Transverse colon (tissue), 4 donors: ENCODE results near the gene ADCY9. TPM values are rescaled to one million over a fixed set of nuclear protein-coding genes. Genes with fewer than 3 reads are reported as not detected.

Experiments used
- DNase-seq: peaks from one replicate; pipeline ENCODE4 v3.0.0-alpha.2; 2019
- H3K27ac ChIP-seq, 4 donors: fragments of 200-600 bp; sonication (generic); 2 replicates each; pipeline ENCODE4 v1.5.1; 2016 to 2018; ENCODE audit warnings: inconsistent platforms in 4 of 4
- H3K27me3 ChIP-seq: fragments of 200-600 bp; sonication (generic); 2 replicates; pipeline ENCODE4 v1.5.1; 2017; ENCODE audit warnings: inconsistent platforms
- H3K36me3 ChIP-seq, 4 donors: fragments of 200-600 bp; sonication (generic); 2 replicates each; pipeline ENCODE4 v1.5.1; 2017 to 2019; ENCODE audit warnings: inconsistent platforms in 4 of 4
- H3K4me1 ChIP-seq, 4 donors: fragments of 200-600 bp; sonication (generic); 2 replicates each; pipeline ENCODE4 v1.5.1; 2017 to 2020; ENCODE audit warnings: inconsistent platforms in 4 of 4
- H3K4me3 ChIP-seq, 4 donors: fragments of 200-600 bp; sonication (generic); 1 replicate in 1 of 4; 2 replicates in 3 of 4; pipeline versions ENCODE4 v1.5.1 to v1.6.1; 2017 to 2019; ENCODE audit warnings: inconsistent platforms in 4 of 4
- H3K9me3 ChIP-seq, 2 donors: fragments of 200-600 bp; sonication (generic); 2 replicates each; pipeline ENCODE4 v1.5.1; 2017 to 2019; ENCODE audit warnings: inconsistent platforms in 2 of 2
- CTCF ChIP-seq, 5 experiments: fragments of 200-600 bp in 3 of 5; fragments of 450-650 bp in 2 of 5; sonication (generic) in 3 of 5; IDR thresholded peaks; 1 replicate in 2 of 5; 2 replicates in 3 of 5; pipeline ENCODE4 v1.5.1; 2016 to 2017; ENCODE audit warnings: antibody characterized with exemption in 5 of 5, inconsistent platforms in 3 of 5, mild to moderate bottlenecking in 2 of 5, moderate library complexity in 1 of 5
- EP300 ChIP-seq: sonication (generic); formaldehyde crosslinking; IDR thresholded peaks from one replicate; pipeline ENCODE4 v1.6.1; 2017; ENCODE audit warnings: antibody characterized with exemption, low read depth
- POLR2A ChIP-seq: fragments of 450-650 bp; IDR thresholded peaks from one replicate; pipeline ENCODE4 v1.6.1; 2016; ENCODE audit warnings: antibody characterized with exemption, mild to moderate bottlenecking, moderate library complexity
- POLR2AphosphoS5 ChIP-seq, 3 donors: sonication (generic); formaldehyde crosslinking; IDR thresholded peaks; one replicate each; pipeline ENCODE4 v1.6.1; 2016; ENCODE audit warnings: antibody characterized with exemption in 3 of 3
- WGBS, 2 donors: methylation state at CpG; one replicate each; pipeline ENCODE4 v1.1.5; 2018; ENCODE audit warnings: low coverage in 1 of 2; 5-methylcytosine and 5-hydroxymethylcytosine counted together
- in situ Hi-C, 4 donors: fragments of 200-750 bp; cut with MboI; loops; one replicate each; pipeline versions ENCODE4 v1.15.0 to v1.15.1; 2017; ENCODE audit warnings: low sequenced_read_pairs in 3 of 4, low pct_ligation_motif_present in 1 of 4, low pct_unique_long_range_greater_than_20kb in 1 of 4
- intact Hi-C: fragments of 100-400 bp; cut with DNase I; formaldehyde crosslinking; loops from one replicate; pipeline ENCODE4 v1.15.1; 2023; ENCODE audit warnings: low total_unique reads
- small RNA-seq, 4 donors: library from RNA; depleted of rRNA; stranded (forward); fragments of <200 nt; gene quantifications; one replicate each; pipeline ENCODE3, GENCODE V24; 2016
- total RNA-seq, 4 donors: library from RNA; depleted of rRNA; stranded (reverse); fragments of >200 nt; gene quantifications; one replicate each; pipeline ENCODE4 v1.1.0, GENCODE V29; 2016

ADCY9 gene
- total RNA-seq, 4 donors from 2014 or later, result 33.7 to 46.0 (median 37.2) TPM

- intact Hi-C loops, result no loop called here
Measured at GRCh38 chr16:3915426-3916260, 200.6 kb downstream of the ADCY9 start.

GRCh38 chr16:3912897-3913296 lies 203.3 kb downstream of the ADCY9 start:
- 84% methylated on average over 6 of the region's 6 CpGs; no CpG with 5 or more reads in 1 of the 2 donors for WGBS, 2 donors
- Histone ChIP-seq H3K36me3 (no peaks in the 10 kb centered on the region), H3K9me3 (no peaks in the 10 kb centered on the region), H3K4me1 (no peaks in the 10 kb centered on the region), H3K4me3 (no peak overlapping the region), H3K27ac (no peak overlapping the region), H3K27me3 (no peaks in the 10 kb centered on the region)
- DNase-seq, result no peak
- in situ Hi-C loops, result no loop called here
- intact Hi-C loops, result no loop called here
- TF ChIP-seq POLR2A (no peak), POLR2AphosphoS5 (IDR thresholded peaks at IDR 0.05) (no peak), CTCF (IDR thresholded peaks at IDR 0.05) (no peak), EP300 (no peak)

More at GRCh38 chr16:3915426-3916260, 200.6 kb downstream of the ADCY9 start:
- H3K4me1 ChIP-seq, result no peaks in the 10 kb centered on the region
- H3K27me3 ChIP-seq, result no peaks in the 10 kb centered on the region
- no peak overlapping the region for H3K4me3 ChIP-seq
- TF ChIP-seq POLR2AphosphoS5 (IDR thresholded peaks at IDR 0.05) (no peak), CTCF (IDR thresholded peaks at IDR 0.05) (no peak), EP300 (no peak), POLR2A (no peak)
- DNase-seq, result no peak
- in situ Hi-C loops, result no loop called here
- 81% methylated on average over 17 of the region's 17 CpGs; no CpG with 5 or more reads in 1 of the 2 donors for WGBS, 2 donors
- H3K9me3 ChIP-seq, result no peaks in the 10 kb centered on the region
- H3K36me3 ChIP-seq, result no peaks in the 10 kb centered on the region
- no peak overlapping the region for H3K27ac ChIP-seq

Small RNAs within 50 kb of the gene (small RNA-seq; reads per million reads assigned to genes)
- gene AC009171.1, result 0 reads per million in 4 donors

Other genes starting within 250 kb of the ADCY9 start
- gene CREBBP, start 235.7 kb downstream of the ADCY9 start, total RNA-seq, result 100 to 1,000 TPM in 2 of 4 donors, 10 to 100 TPM in 2; 52.4 to 235 (median 98.7) TPM
- under 1 TPM in 2 of 4 donors, not detected in 2; 0.32 to 0.68 TPM for gene SRL, start 125.6 kb upstream of the ADCY9 start, total RNA-seq
- 1 to 10 TPM; 4.6 to 8.4 (median 6.3) TPM for gene TFAP4, start 156.6 kb upstream of the ADCY9 start, total RNA-seq
- gene GLIS2, start 199.6 kb upstream of the ADCY9 start, total RNA-seq, result 1 to 10 TPM in 3 of 4 donors, under 1 TPM in 1; 0.68 to 5.0 (median 1.8) TPM
- 10 to 100 TPM; 26.5 to 40.5 (median 29.2) TPM for gene PAM16, start 234.9 kb upstream of the ADCY9 start, total RNA-seq